Measurements from ENCODE around the gene CCSER1. TPM values are rescaled to one million over a fixed set of nuclear protein-coding genes. Genes with fewer than 3 reads are reported as not detected.

Gene CCSER1
- total RNA-seq, 1 donor from 2014 or later: 18.1 TPM

GRCh38 chr4:90183254-90183653 is 56.1 kb downstream of the CCSER1 start:
- no peak for DNase-seq (ENCODE audit: extremely low spot score, unreplicated experiment)
- Mint-ChIP-seq H3K4me1 (ENCODE audit: unreplicated experiment) (peaks cover 22% of the 10 kb centered on the region), H3K36me3 (no peaks in the 10 kb centered on the region), H3K27me3 (no peaks in the 10 kb centered on the region), H3K4me3 (no peak overlapping the region), H3K9me3 (no peaks in the 10 kb centered on the region), H3K27ac (peak overlapping the region; percentile 16)
- TF ChIP-seq CTCF (conservative IDR thresholded peaks at IDR 0.05): no peak

- no peaks in the 10 kb centered on the region for H3K27me3 Mint-ChIP-seq
- H3K9me3 Mint-ChIP-seq: no peaks in the 10 kb centered on the region
- TF ChIP-seq CTCF (conservative IDR thresholded peaks at IDR 0.05): no peak
- DNase-seq (ENCODE audit: extremely low spot score, unreplicated experiment): no peak
- peak overlapping the region; percentile 62 for H3K27ac Mint-ChIP-seq
- H3K4me3 Mint-ChIP-seq: peak overlapping the region; percentile 14
- H3K36me3 Mint-ChIP-seq: no peaks in the 10 kb centered on the region
- H3K4me1 Mint-ChIP-seq (ENCODE audit: unreplicated experiment): peaks cover 28% of the 10 kb centered on the region
These were observed 57.4 kb downstream of the CCSER1 start for GRCh38 chr4:90184560-90184959.

- no peaks in the 10 kb centered on the region for H3K9me3 Mint-ChIP-seq
- no peak for DNase-seq (ENCODE audit: extremely low spot score, unreplicated experiment)
- no peak overlapping the region for H3K4me3 Mint-ChIP-seq
- H3K4me1 Mint-ChIP-seq (ENCODE audit: unreplicated experiment): peaks cover 28% of the 10 kb centered on the region
- TF ChIP-seq CTCF (conservative IDR thresholded peaks at IDR 0.05): no peak
- H3K36me3 Mint-ChIP-seq: no peaks in the 10 kb centered on the region
- H3K27ac Mint-ChIP-seq: peak overlapping the region; percentile 62
- H3K27me3 Mint-ChIP-seq: no peaks in the 10 kb centered on the region
These were observed 58.2 kb downstream of the CCSER1 start for GRCh38 chr4:90185416-90185815.

- Mint-ChIP-seq H3K4me1 (ENCODE audit: unreplicated experiment) (peaks cover 28% of the 10 kb centered on the region), H3K9me3 (no peaks in the 10 kb centered on the region), H3K36me3 (no peaks in the 10 kb centered on the region), H3K4me3 (no peak overlapping the region), H3K27ac (no peak overlapping the region), H3K27me3 (no peaks in the 10 kb centered on the region)
- DNase-seq (ENCODE audit: extremely low spot score, unreplicated experiment): no peak
- TF ChIP-seq CTCF (conservative IDR thresholded peaks at IDR 0.05): no peak
These were observed 59.0 kb downstream of the CCSER1 start for GRCh38 chr4:90186229-90186628.

- no peaks in the 10 kb centered on the region for H3K36me3 Mint-ChIP-seq
- DNase-seq (ENCODE audit: extremely low spot score, unreplicated experiment): no peak
- TF ChIP-seq CTCF (conservative IDR thresholded peaks at IDR 0.05): no peak
- H3K27me3 Mint-ChIP-seq: no peaks in the 10 kb centered on the region
- no peak overlapping the region for H3K4me3 Mint-ChIP-seq
- H3K9me3 Mint-ChIP-seq: no peaks in the 10 kb centered on the region
- no peak overlapping the region for H3K27ac Mint-ChIP-seq
- H3K4me1 Mint-ChIP-seq (ENCODE audit: unreplicated experiment): peaks cover 23% of the 10 kb centered on the region
These were observed 60.1 kb downstream of the CCSER1 start for GRCh38 chr4:90187148-90187884.
